ENCODE measurements around the gene LEFTY1.

DNA sequence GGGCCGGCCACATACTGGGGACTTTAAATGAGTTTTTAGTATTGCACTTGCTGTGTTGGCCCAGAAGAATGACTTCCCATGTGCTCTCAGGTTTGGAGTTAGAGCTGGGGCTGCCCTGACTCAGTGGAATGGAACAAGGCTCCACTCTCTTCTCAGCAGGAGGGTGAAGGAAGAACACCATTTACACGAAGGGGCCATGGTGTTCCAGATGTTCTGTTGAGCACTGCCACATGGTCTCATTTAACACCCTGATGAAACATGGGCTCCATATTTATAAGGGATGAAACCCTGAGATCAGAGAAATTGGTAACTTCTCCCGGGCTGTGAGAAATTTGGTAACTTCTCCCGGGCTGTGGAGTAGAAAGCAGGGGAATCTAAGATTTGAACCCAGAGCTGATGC is 29.3 kb upstream of the LEFTY1 start:
- TF ChIP-seq GABPB1 (CRISPR knock-in tag; IDR thresholded peaks at IDR 0.05) (no peak), ZNF746 (CRISPR knock-in tag; IDR thresholded peaks at IDR 0.05) (no peak), EZH2 (conservative IDR thresholded peaks at IDR 0.05; ENCODE audit: low read depth, low read length) (no peak), NR2C2 (CRISPR knock-in tag; IDR thresholded peaks at IDR 0.05; ENCODE audit: borderline replicate concordance) (no peak), ZNF772 (CRISPR knock-in tag; IDR thresholded peaks at IDR 0.05) (no peak), SP1 (IDR thresholded peaks at IDR 0.05) (no peak), SP1 (CRISPR knock-in tag; IDR thresholded peaks at IDR 0.05) (no peak)
- TF ChIP-seq, protein P1, sequence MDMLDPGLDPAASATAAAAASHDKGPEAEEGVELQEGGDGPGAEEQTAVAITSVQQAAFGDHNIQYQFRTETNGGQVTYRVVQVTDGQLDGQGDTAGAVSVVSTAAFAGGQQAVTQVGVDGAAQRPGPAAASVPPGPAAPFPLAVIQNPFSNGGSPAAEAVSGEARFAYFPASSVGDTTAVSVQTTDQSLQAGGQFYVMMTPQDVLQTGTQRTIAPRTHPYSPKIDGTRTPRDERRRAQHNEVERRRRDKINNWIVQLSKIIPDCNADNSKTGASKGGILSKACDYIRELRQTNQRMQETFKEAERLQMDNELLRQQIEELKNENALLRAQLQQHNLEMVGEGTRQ (IDR thresholded peaks at IDR 0.05; ENCODE audit: low read depth, low read length): no peak
- TF ChIP-seq, protein P1 (CRISPR knock-in tag; IDR thresholded peaks at IDR 0.05; ENCODE audit: borderline replicate concordance): no peak
- TF ChIP-seq, protein P2, sequence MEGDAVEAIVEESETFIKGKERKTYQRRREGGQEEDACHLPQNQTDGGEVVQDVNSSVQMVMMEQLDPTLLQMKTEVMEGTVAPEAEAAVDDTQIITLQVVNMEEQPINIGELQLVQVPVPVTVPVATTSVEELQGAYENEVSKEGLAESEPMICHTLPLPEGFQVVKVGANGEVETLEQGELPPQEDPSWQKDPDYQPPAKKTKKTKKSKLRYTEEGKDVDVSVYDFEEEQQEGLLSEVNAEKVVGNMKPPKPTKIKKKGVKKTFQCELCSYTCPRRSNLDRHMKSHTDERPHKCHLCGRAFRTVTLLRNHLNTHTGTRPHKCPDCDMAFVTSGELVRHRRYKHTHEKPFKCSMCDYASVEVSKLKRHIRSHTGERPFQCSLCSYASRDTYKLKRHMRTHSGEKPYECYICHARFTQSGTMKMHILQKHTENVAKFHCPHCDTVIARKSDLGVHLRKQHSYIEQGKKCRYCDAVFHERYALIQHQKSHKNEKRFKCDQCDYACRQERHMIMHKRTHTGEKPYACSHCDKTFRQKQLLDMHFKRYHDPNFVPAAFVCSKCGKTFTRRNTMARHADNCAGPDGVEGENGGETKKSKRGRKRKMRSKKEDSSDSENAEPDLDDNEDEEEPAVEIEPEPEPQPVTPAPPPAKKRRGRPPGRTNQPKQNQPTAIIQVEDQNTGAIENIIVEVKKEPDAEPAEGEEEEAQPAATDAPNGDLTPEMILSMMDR (CRISPR knock-in tag; IDR thresholded peaks at IDR 0.05): no peak
- TF ChIP-seq, protein P3, sequence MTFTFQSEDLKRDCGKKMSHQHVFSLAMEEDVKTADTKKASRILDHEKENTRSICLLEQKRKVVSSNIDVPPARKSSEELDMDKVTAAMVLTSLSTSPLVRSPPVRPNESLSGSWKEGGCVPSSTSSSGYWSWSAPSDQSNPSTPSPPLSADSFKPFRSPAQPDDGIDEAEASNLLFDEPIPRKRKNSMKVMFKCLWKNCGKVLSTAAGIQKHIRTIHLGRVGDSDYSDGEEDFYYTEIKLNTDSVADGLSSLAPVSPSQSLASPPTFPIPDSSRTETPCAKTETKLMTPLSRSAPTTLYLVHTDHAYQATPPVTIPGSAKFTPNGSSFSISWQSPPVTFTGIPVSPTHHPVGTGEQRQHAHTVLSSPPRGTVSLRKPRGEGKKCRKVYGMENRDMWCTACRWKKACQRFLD (CRISPR knock-in tag; IDR thresholded peaks at IDR 0.05; ENCODE audit: borderline replicate concordance): no peak
- TF ChIP-seq, protein P4, sequence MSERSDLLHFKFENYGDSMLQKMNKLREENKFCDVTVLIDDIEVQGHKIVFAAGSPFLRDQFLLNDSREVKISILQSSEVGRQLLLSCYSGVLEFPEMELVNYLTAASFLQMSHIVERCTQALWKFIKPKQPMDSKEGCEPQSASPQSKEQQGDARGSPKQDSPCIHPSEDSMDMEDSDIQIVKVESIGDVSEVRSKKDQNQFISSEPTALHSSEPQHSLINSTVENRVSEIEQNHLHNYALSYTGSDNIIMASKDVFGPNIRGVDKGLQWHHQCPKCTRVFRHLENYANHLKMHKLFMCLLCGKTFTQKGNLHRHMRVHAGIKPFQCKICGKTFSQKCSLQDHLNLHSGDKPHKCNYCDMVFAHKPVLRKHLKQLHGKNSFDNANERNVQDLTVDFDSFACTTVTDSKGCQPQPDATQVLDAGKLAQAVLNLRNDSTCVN (CRISPR knock-in tag; IDR thresholded peaks at IDR 0.05; ENCODE audit: borderline replicate concordance): no peak
- TF ChIP-seq, protein P5, sequence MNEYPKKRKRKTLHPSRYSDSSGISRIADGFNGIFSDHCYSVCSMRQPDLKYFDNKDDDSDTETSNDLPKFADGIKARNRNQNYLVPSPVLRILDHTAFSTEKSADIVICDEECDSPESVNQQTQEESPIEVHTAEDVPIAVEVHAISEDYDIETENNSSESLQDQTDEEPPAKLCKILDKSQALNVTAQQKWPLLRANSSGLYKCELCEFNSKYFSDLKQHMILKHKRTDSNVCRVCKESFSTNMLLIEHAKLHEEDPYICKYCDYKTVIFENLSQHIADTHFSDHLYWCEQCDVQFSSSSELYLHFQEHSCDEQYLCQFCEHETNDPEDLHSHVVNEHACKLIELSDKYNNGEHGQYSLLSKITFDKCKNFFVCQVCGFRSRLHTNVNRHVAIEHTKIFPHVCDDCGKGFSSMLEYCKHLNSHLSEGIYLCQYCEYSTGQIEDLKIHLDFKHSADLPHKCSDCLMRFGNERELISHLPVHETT (CRISPR knock-in tag; conservative IDR thresholded peaks at IDR 0.05): no peak
- TF ChIP-seq, protein P6, sequence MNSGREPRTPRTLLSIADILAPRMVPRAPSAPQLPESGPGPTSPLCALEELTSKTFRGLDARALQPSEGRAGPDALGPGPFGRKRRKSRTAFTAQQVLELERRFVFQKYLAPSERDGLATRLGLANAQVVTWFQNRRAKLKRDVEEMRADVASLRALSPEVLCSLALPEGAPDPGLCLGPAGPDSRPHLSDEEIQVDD (CRISPR knock-in tag; IDR thresholded peaks at IDR 0.05; ENCODE audit: borderline replicate concordance): no peak
